H4 (cell line): Measurements from ENCODE around the gene COL5A1. TPM values are rescaled to one million over a fixed set of nuclear protein-coding genes. Genes with fewer than 3 reads are reported as not detected.

Experiments used
- DNase-seq: peaks from one replicate; pipeline ENCODE4 v3.0.0-alpha.2; 2015; ENCODE audit warnings: low spot score
- total RNA-seq: library from RNA; depleted of rRNA; stranded (reverse); fragments of >200 nt; shearing (Covaris generic); gene quantifications from 2 replicates; pipeline ENCODE4 v1.2.3, GENCODE V29; 2014; rRNA removed

Gene COL5A1
- 26.8 and 32.1 TPM in 2 replicates for total RNA-seq

DNA sequence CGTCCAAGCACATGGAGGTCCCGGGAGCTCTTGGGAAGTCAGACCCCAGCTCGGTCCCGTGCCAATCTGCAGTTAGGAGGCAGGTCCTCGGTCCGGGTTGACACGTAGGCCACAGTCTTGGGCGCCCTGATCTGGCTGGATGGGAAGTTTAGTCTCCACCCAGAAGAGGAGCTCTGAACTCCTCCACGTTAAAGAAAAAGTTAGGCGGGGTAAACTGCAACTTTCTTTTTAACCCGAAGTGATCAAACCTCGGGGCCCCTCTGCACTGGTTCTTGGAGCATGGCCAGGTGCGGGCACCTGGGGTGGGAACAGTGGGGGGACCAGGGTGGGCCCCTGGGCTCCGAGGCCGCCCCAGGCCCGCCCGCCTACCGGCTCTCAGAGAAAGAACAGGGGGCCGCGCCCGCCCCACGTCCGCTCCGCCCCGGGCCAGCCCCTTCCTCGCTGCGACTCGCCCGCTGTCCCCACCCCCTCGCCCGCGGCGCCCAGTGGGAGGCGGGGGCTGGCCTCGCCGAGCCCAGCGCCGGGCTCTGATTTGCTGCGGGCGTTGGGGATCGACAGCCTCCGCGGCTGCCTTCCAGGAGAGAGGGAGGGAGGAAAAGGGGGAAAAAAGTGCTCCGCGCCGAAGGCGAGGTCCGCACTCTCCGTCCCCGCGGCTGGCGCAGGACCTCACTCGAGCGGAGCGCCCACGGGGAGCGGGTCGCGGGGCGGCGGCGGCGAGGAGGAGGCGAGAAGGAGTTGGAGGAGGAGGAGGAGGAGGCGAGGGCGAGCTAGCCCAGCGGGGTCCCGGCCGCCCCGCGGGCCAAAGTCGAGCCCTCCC lies at the start of gene COL5A1:
TSS of gene COL5A1 (plus strand) at position 631 of the 817 bp plus-strand sequence. CDS start 385 bp downstream, outside the sequence.
- peak; percentile 84 for DNase-seq

DNA sequence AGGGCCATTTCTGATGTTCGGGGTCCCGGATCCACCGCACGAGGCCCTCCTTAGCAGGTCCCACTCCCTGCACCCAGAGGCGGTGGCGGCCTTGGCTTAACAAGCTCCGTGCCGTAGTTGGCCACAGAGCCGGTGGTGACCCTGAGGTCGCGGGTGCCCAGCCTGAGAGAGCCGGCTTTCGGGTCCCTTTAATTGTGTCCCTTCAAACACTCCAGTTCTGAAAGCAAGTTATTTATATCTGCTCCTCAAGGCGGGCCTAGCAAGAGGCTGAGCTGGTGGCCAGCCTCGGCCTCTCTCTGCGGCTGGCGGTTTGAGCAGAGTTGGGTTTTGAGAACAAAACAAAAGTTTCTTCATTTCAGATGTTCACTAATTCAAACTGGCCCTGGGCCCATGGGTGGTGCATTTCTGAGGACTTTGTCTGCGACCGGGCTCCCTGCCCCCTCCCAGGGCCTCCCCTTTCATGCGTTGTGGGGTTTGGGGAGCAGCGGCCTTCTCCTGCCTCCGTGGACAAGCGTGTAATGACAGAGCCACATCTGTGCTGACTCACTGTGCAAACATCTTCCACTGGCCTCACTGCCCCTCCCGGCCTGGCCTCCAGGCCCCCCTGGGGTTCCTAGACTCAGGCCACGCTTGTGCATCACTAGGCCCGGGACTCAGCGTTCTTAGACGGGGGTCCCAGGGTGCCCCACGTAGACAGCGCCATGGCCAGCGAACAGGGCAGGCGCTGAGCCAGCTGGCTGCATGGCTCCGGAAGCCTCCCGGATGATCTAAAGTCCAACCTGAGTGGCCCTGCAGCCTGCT lies 49.4 kb upstream of the COL5A1 start:
- DNase-seq = peak; percentile 84

DNA sequence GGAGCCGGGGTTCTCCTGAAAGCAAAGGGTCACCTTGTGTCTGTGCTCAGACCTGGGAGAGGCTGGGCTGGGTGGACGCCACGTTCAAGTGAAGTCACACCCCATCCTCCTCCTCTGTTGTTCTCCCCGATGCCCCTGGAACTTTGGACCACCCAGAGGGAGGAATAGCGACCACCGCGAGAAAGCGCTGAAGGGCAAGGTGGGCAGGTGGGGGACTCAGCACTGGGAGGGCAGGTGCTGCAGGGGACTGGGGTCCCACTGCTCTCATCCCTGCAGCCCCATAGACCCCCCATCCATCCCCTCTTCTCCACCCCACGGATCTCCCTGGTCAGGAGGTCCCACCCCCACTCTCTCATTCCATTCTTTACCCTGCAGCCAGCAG lies 48.8 kb upstream of the COL5A1 start:
- DNase-seq = no peak

DNA sequence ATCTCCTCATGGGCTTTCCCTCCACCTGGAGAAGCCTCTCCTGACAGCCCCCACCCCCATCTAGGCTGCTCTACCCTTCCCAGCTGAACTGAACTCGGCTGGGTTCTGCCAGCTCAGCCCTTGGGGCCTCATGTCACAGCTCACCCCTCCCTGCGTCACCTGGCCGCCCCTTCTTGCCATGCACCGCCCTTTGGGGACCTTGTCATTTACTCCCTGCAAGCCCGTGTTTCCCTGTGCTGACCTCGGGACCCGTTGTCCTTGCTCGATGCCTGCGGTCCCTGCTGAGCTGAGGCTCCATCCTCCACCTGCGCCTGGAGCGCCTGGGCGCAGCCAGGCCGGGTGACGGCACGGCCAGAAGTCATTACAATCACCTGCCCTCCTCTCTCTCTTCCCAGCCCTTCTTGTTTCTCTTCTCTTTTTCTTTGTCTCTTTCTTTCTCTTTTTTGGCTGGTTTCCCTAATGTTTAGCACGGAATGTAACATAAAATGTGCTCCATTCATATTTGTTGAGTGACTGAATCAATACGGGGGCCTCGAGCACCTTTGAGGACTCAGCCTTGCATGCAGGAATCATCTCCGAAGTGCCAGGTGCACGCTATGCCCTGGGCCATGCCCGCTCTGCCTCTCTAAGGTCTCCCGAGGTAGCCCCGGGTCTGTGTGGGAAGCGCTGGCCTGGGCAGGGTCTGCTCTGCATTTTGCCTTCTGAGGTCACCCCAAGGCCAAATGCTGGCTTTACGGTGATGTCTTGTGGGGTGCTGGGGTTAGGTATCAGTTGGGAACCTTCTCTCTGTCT lies 48.1 kb upstream of the COL5A1 start:
- DNase-seq = no peak

DNA sequence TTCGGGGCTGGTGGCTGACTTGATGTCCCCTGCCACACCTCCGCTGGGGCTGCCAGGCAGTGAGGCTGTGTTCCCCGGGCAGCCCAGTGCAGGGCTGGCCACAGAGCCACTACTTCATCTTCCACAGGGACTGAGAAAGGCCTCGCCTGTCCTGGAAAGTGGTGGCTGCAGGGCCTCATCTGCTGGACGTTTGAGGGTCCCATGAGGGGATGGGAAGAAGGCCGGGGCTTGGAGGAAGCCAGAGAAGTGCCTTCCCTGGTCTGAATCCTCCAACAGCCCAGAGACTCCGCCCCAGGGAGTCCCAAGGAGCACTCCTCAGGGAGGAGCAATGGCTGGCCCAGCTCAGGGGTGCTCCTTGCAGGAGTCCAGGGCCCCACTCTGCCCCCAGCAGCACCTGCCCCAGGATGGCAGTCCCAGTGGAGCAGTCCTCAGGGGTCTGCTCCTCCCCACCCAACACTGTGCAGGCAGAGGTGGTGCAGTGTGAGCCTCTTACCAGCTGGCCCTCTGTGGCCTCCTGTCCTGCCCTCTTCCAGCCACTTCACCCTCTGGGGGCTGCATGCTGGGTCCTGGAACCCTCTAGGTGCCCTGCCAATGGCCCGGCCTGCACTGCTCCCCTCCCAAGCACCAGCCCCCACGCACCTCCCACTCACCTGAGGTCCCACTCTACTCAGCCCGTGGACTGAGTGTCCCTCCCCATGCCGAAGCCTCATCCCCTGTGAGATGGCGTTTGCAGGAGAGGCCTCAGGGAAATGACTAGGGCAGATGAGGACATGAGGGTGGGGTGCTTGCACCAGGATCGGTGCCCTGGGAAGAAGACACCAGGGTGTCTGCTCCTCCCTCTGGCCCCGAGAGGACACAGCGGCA lies 47.3 kb upstream of the COL5A1 start:
- no peak for DNase-seq

DNA sequence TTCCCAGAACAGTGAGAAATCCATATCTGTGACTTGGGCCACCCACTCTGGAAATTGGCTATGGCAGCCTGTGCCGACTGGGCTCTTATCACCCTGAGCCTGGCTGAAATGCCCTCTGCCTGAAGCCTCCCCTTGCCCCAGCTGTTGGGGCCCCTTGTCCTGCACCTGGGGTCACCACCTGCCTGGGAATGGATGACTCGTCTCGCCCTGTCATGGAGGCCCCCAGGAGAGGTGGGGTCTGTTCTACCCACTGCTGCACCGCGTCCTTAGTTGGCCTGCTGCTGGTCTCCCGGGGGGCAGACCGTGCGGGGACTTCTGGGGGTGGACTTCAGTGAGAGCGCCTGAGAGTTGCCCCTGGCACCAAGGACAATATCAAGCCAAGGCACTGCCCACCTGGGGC lies 46.6 kb upstream of the COL5A1 start:
- DNase-seq = no peak

DNA sequence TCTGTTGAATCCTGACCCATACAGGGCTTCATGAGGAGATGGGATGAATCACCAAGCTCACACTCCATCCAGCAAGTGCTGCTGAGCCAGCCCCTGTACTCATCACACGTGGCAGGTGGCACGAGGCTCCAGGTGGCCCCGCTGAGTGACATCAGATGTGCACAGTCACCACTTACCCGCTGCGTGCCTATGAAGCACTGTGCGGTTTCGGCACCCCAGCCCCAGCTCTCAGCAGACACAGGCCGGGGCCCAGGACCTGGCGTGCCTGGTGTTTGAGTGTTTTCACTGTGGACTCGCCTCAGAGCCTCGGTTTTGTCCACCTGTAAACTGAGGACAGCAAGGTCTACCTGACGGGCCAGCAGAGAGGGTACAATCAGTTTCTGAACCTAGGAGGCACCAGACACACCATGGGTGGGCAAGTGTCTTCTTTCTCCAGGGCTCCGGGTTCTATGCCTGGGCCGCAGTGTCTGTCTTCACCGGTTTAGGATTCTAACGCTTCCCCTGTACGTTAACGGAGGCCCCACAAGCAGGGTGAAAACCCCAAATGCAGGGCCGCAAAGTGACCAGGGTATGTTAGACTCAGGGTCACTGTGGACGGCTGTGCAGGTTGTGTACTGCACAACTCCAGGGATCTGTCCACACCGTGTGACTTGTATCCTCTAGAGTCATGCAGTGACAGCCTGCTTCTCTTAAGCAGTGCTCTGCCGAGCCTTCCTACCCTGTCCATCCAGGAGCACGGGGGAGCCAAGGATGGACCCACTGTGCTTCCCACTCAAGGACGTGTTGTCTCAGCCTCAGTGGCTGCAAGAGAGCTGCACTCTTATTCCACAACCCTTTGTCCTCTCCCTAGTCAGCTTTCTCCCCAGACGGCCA lies 44.3 kb upstream of the COL5A1 start:
- peak; percentile 69 for DNase-seq

DNA sequence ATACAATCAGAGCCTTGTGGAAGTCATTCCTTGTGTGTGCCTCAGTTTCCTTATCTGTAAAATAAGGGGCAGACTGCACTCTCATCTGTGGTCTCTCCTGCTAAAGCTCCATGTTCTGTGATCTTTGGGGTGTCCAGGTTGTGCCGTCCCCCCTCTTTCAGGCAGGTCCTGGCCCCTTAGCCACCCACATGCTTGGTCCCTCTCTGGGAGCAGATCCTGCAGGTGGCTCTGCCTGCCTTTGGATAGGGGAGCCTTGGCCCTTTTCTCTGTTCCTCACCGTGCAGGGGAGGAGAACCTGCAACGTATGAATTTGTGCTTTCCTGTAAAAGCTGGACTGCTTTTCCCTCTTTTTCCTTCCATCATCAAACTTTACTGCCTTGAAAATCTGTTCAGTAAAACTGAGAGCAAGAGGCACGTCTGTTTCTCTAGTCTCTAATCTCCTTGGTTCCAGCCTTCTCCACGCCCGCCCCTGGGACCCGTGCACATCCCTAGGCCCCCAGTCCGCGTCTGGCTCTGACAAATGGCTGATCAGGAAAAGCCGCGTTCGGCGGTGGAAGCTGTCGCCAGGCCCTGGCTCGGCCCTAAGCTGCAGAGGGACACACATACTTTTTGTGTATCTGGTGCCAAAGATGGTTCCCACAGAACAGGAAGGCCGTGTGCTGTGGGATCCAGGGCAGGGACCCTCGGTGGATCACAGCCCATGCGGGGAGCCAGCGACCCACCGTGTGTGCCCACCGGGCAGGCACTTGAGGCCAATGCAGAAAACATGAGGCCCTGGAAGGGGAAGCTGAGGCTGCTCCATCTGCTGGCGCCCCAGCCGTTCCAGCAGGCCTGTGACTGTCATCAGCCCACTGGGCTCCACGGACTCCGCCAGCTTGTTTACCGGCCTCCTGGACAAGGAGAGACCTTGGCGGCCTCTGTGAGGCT lies 43.4 kb upstream of the COL5A1 start:
- DNase-seq = no peak

DNA sequence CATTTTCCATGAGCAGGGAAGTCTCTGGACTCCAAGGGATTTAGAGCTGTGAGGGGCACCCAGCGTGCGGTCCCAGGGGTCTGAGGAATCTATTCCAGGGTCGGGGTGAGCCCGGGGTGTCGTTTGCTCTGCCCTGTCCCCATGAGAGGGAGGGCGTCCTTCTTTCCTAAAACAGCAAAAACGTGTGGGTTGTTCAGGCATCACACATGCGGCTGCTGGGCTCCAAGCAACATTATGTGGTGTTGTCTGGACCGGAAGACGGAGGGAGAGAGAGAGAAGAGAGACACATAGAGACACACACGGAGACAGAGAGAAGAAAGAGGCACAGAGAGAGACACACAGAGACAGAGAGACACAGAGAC lies 42.7 kb upstream of the COL5A1 start:
- no peak for DNase-seq

DNA sequence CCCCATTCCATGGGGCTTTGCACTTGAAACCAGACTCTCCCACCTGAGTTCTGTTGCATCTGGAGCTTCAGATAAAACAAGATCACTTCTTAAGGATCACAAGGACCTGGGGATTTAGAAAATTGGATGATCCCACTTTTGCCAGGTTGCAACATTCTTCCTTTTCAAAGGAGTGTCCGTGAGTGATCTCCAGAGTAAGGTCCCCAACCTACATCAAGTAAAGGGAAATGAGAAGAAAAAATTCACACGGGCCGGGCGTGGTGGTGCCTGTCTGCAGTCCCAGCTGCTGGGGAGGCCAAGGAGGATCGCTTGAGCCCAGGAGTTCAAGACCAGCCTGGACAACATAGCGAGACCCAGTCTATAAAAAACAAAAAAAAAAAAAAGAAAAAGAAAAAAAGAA lies 41.2 kb upstream of the COL5A1 start:
- no peak for DNase-seq

DNA sequence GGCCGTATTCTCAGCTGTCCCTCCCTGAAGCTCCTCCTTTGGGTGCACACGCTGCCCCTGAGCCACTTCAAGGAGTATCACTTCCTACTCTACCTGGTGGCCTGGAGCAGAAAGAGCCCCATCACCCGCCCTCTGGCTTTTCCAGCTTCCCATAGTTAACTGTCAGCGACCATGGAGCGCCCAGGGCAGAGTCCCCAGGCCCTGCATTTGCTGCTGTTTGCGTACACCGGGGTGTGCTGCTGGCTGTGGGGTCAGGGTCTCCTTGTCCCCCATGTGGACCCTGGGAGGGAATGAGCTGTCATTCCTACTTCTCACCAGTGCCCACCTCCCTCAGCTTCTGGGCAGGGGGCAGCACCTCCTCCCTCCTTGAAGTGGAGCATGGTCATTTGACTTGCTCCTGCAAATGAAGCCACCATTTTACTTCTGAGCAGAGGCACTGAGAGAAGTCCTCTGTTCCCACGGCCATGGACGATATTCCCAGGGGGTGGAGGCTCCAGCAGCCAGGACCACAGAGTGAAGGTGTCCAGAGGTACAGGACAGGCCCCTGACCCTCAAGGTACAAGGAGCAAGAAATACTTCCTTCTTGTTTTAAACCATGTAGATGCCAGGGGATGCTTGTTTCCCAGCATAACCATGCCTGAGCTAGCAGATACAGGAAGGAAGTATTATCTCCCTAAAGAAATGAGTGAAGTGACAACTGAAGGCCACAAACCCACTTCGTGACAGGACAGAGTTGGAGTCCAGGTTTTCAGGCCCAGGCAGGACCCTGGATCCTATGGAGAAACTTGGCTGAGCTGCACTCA lies 40.6 kb upstream of the COL5A1 start:
- no peak for DNase-seq

DNA sequence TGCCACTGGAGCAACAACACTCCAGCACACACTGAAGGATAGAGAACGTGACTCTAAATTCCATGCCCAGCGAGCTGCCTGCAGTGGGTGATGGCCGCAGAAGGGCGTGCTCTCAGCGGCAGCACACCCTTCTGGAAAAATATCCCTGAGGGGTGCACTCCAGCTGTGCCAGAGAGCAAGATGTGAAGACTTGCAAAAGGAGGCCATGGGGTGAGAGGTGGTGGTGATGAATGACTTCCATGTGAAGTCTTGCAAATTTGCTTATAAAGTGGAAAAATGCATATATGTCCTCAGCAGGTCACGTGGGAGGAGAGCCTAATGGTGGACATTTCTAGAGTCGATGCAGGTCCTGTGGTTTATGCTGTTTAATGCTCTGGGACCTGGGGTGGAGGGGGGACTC lies 39.8 kb upstream of the COL5A1 start:
- DNase-seq = no peak

DNA sequence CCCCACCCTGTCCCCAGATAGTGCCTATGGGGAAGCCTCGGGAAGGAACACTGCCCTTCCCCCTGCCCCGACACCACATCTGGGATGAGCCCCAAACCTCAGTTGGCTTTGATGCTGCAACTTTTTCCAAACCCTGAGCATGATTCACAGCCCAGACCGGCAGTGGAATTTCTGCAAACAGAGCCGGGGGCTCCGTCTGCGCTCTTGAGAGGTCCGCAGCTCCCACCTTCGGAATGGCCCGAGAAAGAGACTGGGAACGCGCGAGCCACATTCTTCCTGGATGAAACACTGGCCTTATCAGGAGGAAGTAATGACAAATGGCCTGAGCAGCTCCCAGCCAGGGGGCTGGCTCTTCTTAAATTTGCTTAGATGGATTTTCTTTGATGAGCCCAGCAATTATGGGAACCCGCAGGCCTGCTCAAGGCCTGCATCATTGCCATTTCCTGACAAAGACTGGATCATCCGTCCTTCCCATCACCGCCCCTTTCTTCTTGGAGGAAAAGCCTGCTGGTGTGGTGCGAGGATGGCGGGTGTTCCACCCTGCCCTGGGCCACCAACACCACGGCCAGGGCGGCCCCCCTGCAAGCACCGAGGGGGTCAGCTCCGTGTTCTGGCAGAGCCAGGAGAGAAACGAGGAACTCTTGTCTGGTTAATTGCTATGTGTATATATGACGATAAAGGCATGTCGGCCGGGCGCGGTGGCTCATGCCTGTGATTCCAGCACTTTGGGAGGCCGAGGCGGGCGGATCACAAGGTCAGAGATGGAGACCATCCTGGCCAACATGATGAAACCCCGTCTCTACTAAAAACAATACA lies 38.8 kb upstream of the COL5A1 start:
- DNase-seq = peak; percentile 93

DNA sequence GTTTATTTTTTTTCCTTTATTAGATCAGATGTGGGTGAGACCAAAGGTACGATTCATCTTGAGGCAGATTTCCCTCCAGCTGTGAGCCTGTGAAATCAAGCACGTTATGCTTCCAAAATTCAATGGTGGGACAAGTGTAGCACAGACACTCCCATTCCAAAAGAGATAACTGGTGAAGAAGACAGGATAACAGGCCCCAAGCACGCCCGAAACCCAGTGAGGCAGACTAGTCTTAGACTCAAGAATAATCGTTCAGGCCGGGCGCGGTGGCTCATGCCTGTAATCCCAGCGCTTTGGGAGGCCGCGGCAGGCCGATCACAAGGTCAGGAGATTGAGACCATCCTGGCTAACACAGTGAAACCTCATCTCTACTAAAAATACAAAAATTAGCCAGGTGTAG lies 36.8 kb upstream of the COL5A1 start:
- DNase-seq = no peak

DNA sequence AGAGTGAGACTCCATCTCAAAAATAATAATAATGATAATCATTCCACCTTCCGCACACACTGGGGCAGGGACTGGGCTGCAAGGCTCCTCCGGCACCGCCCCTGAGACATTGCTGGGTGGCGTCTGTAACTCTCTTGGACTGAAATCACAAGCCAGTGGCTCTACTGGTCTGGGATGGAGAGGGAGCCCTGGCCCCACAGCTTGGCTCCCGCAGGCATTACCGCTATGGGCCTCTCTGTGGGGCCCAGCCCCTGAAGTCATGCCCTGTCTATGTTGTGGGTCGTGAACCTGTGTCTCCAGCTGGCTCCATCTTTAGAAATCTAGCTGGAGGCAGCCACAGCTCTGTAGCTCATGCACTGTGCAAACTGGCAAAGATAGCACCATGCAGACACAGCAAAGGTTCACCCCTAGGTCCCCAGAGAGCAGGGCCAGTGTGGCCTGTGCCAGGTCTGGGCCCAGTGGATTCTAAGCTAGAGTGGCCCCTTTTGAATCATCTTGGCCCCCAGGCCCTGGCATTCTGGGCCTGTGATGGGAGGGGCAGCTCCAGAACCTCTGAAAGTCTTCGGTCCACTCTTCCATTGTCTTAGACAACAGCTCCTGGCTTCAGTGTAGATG lies 36.1 kb upstream of the COL5A1 start:
- no peak for DNase-seq

DNA sequence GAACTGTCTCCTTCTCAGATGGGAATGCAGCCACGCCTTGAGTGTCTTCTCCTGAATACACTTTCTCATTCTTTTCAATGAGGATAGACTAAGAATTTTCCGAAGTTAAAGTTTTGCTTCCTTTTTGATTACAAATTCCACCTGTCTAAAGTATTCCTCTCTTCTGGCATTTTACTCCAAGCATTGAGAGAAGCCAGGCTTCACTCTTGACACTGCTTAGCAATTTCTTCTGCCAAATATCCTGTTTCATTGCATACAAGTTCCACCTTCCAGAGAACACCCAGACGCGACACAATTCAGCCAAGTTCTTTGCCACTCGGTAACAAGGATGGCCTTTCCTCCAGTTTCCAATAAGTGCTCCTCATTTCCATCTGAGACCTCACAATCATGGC lies 35.6 kb upstream of the COL5A1 start:
- no peak for DNase-seq
